ENCODE measurements around the gene USP32.

The USP32 gene

GRCh38 chr17:60169921-60170817 lies 221.8 kb downstream of the USP32 start:
- peak; percentile 39 for DNase-seq

GRCh38 chr17:60168654-60169053 lies 223.3 kb downstream of the USP32 start:
- peak; percentile 22 for DNase-seq

- DNase-seq = peak; percentile 74
Observed at GRCh38 chr17:60167065-60167741, 224.7 kb downstream of the USP32 start.

- peak; percentile 26 for DNase-seq
Observed at GRCh38 chr17:60165971-60166370, 226.0 kb downstream of the USP32 start.

- no peak for DNase-seq
Observed at GRCh38 chr17:60165223-60165622, 226.7 kb downstream of the USP32 start.

GRCh38 chr17:60164697-60165096 lies 227.2 kb downstream of the USP32 start:
- no peak for DNase-seq

GRCh38 chr17:60164164-60164563 lies 227.8 kb downstream of the USP32 start:
- DNase-seq = no peak

GRCh38 chr17:60163108-60163784 lies 228.7 kb downstream of the USP32 start:
- peak; percentile 61 for DNase-seq

- DNase-seq = peak; percentile 42
Observed at GRCh38 chr17:60161598-60162330, 230.2 kb downstream of the USP32 start.

- peak; percentile 49 for DNase-seq
Observed at GRCh38 chr17:60160829-60161501, 231.0 kb downstream of the USP32 start.

GRCh38 chr17:60159479-60159866 lies 232.5 kb downstream of the USP32 start:
- no peak for DNase-seq

- DNase-seq = no peak
Observed at GRCh38 chr17:60158751-60159478, 233.0 kb downstream of the USP32 start.

GRCh38 chr17:60157487-60158040 lies 234.4 kb downstream of the USP32 start:
- DNase-seq = no peak

- no peak for DNase-seq
Observed at GRCh38 chr17:60156746-60157145, 235.2 kb downstream of the USP32 start.

GRCh38 chr17:60155815-60156214 lies 236.1 kb downstream of the USP32 start:
- no peak for DNase-seq

GRCh38 chr17:60155427-60155814 lies 236.5 kb downstream of the USP32 start:
- DNase-seq = no peak

GRCh38 chr17:60154616-60155426 lies 237.1 kb downstream of the USP32 start:
- peak; percentile 60 for DNase-seq

- DNase-seq = no peak
Observed at GRCh38 chr17:60153606-60154390, 238.1 kb downstream of the USP32 start.

- DNase-seq = peak; percentile 17
Observed at GRCh38 chr17:60151355-60151754, 240.6 kb downstream of the USP32 start.
